Activated naive CD8-positive, alpha-beta T cell treated with anti-CD3 and anti-CD28 coated beads, Interleukin-2, amount 10 ng/mL, durations not matched to agents 7 days and 5 days (primary cell): ENCODE data around the gene MAGI1. TPM values are rescaled to one million over a fixed set of nuclear protein-coding genes. Genes with fewer than 3 reads are reported as not detected.
"Not testable (repeated sequence)": the region's sequence is repeated elsewhere in the genome, so short reads cannot be mapped to it uniquely, and the experiment has no call there.

Experiments
- ATAC-seq: fragments of 150-1000 bp; cut with Tn5 transposase; one replicate; pipeline ENCODE4 v1.10.0; 2021; ENCODE audit warnings: low read depth, moderate library complexity
- POLR2A ChIA-PET: fragments of 350-600 bp; sonication (Branson Sonifier 250); formaldehyde crosslinking; loops from one replicate; lab custom pipeline; 2021; ENCODE audit warnings: antibody characterized with exemption; lab: Charles Lee
- DNase-seq: peaks from one replicate; pipeline ENCODE4 v3.0.0; 2021
- H3K27ac Mint-ChIP-seq: one replicate; pipeline ENCODE4 v1.8.0; 2022; ENCODE audit warnings: mild to moderate bottlenecking, mixed read lengths
- H3K27me3 Mint-ChIP-seq: one replicate; pipeline ENCODE4 v1.8.0; 2022; ENCODE audit warnings: mild to moderate bottlenecking, moderate library complexity, mixed read lengths
- H3K36me3 Mint-ChIP-seq: one replicate; pipeline ENCODE4 v1.8.0; 2021; ENCODE audit warnings: mild to moderate bottlenecking, mixed read lengths
- H3K4me1 Mint-ChIP-seq: one replicate; pipeline ENCODE4 v1.8.0; 2021; ENCODE audit warnings: mixed read lengths
- H3K4me3 Mint-ChIP-seq: one replicate; pipeline ENCODE4 v1.8.0; 2022; ENCODE audit warnings: mild to moderate bottlenecking, moderate library complexity, mixed read lengths
- H3K9me3 Mint-ChIP-seq: one replicate; pipeline ENCODE4 v1.8.0; 2021; ENCODE audit warnings: mixed read lengths
- total RNA-seq, 2 experiments: library from RNA; stranded (reverse); gene quantifications; one replicate each; pipeline ENCODE4 v1.2.3, GENCODE V29; 2021

MAGI1 gene
- total RNA-seq, 2 experiments from 2014 or later, result not detected

- POLR2A ChIA-PET, result no interaction called here
- no peaks in the 10 kb centered on the region for H3K4me1 Mint-ChIP-seq
- no peak overlapping the region for H3K27ac Mint-ChIP-seq
- H3K4me3 Mint-ChIP-seq, result no peak overlapping the region
- H3K9me3 Mint-ChIP-seq, result no peaks in the 10 kb centered on the region
- H3K27me3 Mint-ChIP-seq, result no peaks in the 10 kb centered on the region
- no peak for DNase-seq
- ATAC-seq, result no peak
- H3K36me3 Mint-ChIP-seq, result no peaks in the 10 kb centered on the region
Observed at GRCh38 chr3:65901226-65901625, 137.5 kb downstream of the MAGI1 start.

- H3K27me3 Mint-ChIP-seq, result no peaks in the 10 kb centered on the region
- ATAC-seq, result no peak
- no peak overlapping the region for H3K27ac Mint-ChIP-seq
- no peaks in the 10 kb centered on the region for H3K36me3 Mint-ChIP-seq
- H3K9me3 Mint-ChIP-seq, result no peaks in the 10 kb centered on the region
- no peak for DNase-seq
- POLR2A ChIA-PET, result no interaction called here
- H3K4me3 Mint-ChIP-seq, result no peak overlapping the region
- H3K4me1 Mint-ChIP-seq, result no peaks in the 10 kb centered on the region
Observed at GRCh38 chr3:65899226-65899625, 139.5 kb downstream of the MAGI1 start.

- Mint-ChIP-seq H3K27me3 (no peaks in the 10 kb centered on the region), H3K27ac (no peak overlapping the region), H3K9me3 (no peaks in the 10 kb centered on the region), H3K36me3 (no peaks in the 10 kb centered on the region), H3K4me3 (no peak overlapping the region), H3K4me1 (no peaks in the 10 kb centered on the region)
- POLR2A ChIA-PET, result no interaction called here
- no peak for DNase-seq
- no peak for ATAC-seq
Observed at GRCh38 chr3:65897766-65898165, 141.0 kb downstream of the MAGI1 start.

GRCh38 chr3:65896321-65896720 lies 142.4 kb downstream of the MAGI1 start:
- no peak for DNase-seq
- Mint-ChIP-seq H3K4me1 (no peaks in the 10 kb centered on the region), H3K9me3 (no peaks in the 10 kb centered on the region), H3K36me3 (no peaks in the 10 kb centered on the region), H3K4me3 (no peak overlapping the region), H3K27ac (no peak overlapping the region), H3K27me3 (no peaks in the 10 kb centered on the region)
- no peak for ATAC-seq
- POLR2A ChIA-PET, result no interaction called here

- DNase-seq, result no peak
- POLR2A ChIA-PET, result no interaction called here
- Mint-ChIP-seq H3K36me3 (no peaks in the 10 kb centered on the region), H3K9me3 (no peaks in the 10 kb centered on the region), H3K27ac (no peak overlapping the region), H3K4me3 (no peak overlapping the region), H3K27me3 (no peaks in the 10 kb centered on the region), H3K4me1 (no peaks in the 10 kb centered on the region)
- no peak for ATAC-seq
Observed at GRCh38 chr3:65894679-65895453, 143.9 kb downstream of the MAGI1 start.

GRCh38 chr3:65894126-65894525 lies 144.6 kb downstream of the MAGI1 start:
- Mint-ChIP-seq H3K4me1 (no peaks in the 10 kb centered on the region), H3K4me3 (no peak overlapping the region), H3K36me3 (no peaks in the 10 kb centered on the region), H3K9me3 (no peaks in the 10 kb centered on the region), H3K27me3 (no peaks in the 10 kb centered on the region), H3K27ac (no peak overlapping the region)
- ATAC-seq, result no peak
- DNase-seq, result no peak
- POLR2A ChIA-PET, result no interaction called here

- POLR2A ChIA-PET, result no interaction called here
- Mint-ChIP-seq H3K27ac (no peak overlapping the region), H3K4me1 (no peaks in the 10 kb centered on the region), H3K27me3 (no peaks in the 10 kb centered on the region), H3K4me3 (no peak overlapping the region), H3K36me3 (no peaks in the 10 kb centered on the region), H3K9me3 (no peaks in the 10 kb centered on the region)
- DNase-seq (no peak), ATAC-seq (no peak)
Observed at GRCh38 chr3:65893631-65894030, 145.1 kb downstream of the MAGI1 start.

- H3K4me3 Mint-ChIP-seq, DNase-seq, POLR2A ChIA-PET, H3K27ac Mint-ChIP-seq, H3K4me1 Mint-ChIP-seq, H3K9me3 Mint-ChIP-seq, ATAC-seq, H3K27me3 Mint-ChIP-seq, H3K36me3 Mint-ChIP-seq: not testable (repeated sequence)
Observed at GRCh38 chr3:65891477-65891876, 147.2 kb downstream of the MAGI1 start.

- H3K27ac Mint-ChIP-seq, result no peak overlapping the region
- H3K4me3 Mint-ChIP-seq, result no peak overlapping the region
Observed at GRCh38 chr3:65890328-65890727, 148.4 kb downstream of the MAGI1 start.

GRCh38 chr3:65889707-65890099 lies 149.0 kb downstream of the MAGI1 start:
- H3K27me3 Mint-ChIP-seq, result no peaks in the 10 kb centered on the region
- no peaks in the 10 kb centered on the region for H3K36me3 Mint-ChIP-seq
- H3K9me3 Mint-ChIP-seq, result no peaks in the 10 kb centered on the region
- H3K27ac Mint-ChIP-seq, result no peak overlapping the region
- no peak overlapping the region for H3K4me3 Mint-ChIP-seq
- no peaks in the 10 kb centered on the region for H3K4me1 Mint-ChIP-seq
- DNase-seq (no peak), ATAC-seq (no peak)
- POLR2A ChIA-PET, result no interaction called here

More at GRCh38 chr3:65890328-65890727, 148.4 kb downstream of the MAGI1 start:
- Mint-ChIP-seq H3K4me1 (no peaks in the 10 kb centered on the region), H3K36me3 (no peaks in the 10 kb centered on the region), H3K9me3 (no peaks in the 10 kb centered on the region), H3K27me3 (no peaks in the 10 kb centered on the region)
- no peak for ATAC-seq
- POLR2A ChIA-PET, result no interaction called here
- DNase-seq, result no peak

- Mint-ChIP-seq H3K4me1 (no peaks in the 10 kb centered on the region), H3K27ac (no peak overlapping the region), H3K4me3 (no peak overlapping the region), H3K27me3 (no peaks in the 10 kb centered on the region), H3K36me3 (no peaks in the 10 kb centered on the region), H3K9me3 (no peaks in the 10 kb centered on the region)
- no peak for DNase-seq
- POLR2A ChIA-PET, result no interaction called here
- ATAC-seq, result no peak
Observed at GRCh38 chr3:65888980-65889706, 149.6 kb downstream of the MAGI1 start.

- ATAC-seq (no peak), DNase-seq (no peak)
- Mint-ChIP-seq H3K4me3 (no peak overlapping the region), H3K27me3 (no peaks in the 10 kb centered on the region), H3K4me1 (no peaks in the 10 kb centered on the region), H3K9me3 (no peaks in the 10 kb centered on the region), H3K36me3 (no peaks in the 10 kb centered on the region), H3K27ac (no peak overlapping the region)
- POLR2A ChIA-PET, result no interaction called here
Observed at GRCh38 chr3:65888196-65888595, 150.5 kb downstream of the MAGI1 start.

- no peak for ATAC-seq
- H3K9me3 Mint-ChIP-seq, result no peaks in the 10 kb centered on the region
- no peaks in the 10 kb centered on the region for H3K4me1 Mint-ChIP-seq
- H3K27ac Mint-ChIP-seq, result no peak overlapping the region
- no peaks in the 10 kb centered on the region for H3K36me3 Mint-ChIP-seq
- H3K4me3 Mint-ChIP-seq, result no peak overlapping the region
- no peaks in the 10 kb centered on the region for H3K27me3 Mint-ChIP-seq
- POLR2A ChIA-PET, result no interaction called here
- DNase-seq, result no peak
Observed at GRCh38 chr3:65886391-65886790, 152.3 kb downstream of the MAGI1 start.

- ATAC-seq, result no peak
- Mint-ChIP-seq H3K4me1 (no peaks in the 10 kb centered on the region), H3K9me3 (no peaks in the 10 kb centered on the region), H3K27me3 (no peaks in the 10 kb centered on the region), H3K36me3 (no peaks in the 10 kb centered on the region), H3K4me3 (no peak overlapping the region), H3K27ac (no peak overlapping the region)
- POLR2A ChIA-PET, result no interaction called here
- no peak for DNase-seq
Observed at GRCh38 chr3:65884071-65884470, 154.6 kb downstream of the MAGI1 start.
